DOHH2 (cell line): Measurements from ENCODE around the gene NUP98.

Experiments used
- H3F3A ChIP-seq: fragments of 200-600 bp; sonication (generic), shearing (Covaris generic); 2 replicates; pipeline ENCODE4 v1.6.0; 2016; ENCODE audit warnings: antibody characterized with exemption, mild to moderate bottlenecking; ENCODE audit not compliant: control insufficient read depth, insufficient read depth
- H3K27ac ChIP-seq: fragments of 200-600 bp; sonication (generic); 2 replicates; pipeline ENCODE4 v1.5.1; 2014; ENCODE audit warnings: low read depth, mild to moderate bottlenecking, low read length, moderate library complexity
- H3K27me3 ChIP-seq: fragments of 200-600 bp; sonication (generic); 2 replicates; pipeline ENCODE4 v1.6.1; 2014; ENCODE audit warnings: mild to moderate bottlenecking, low read length, mixed read lengths; ENCODE audit not compliant: control insufficient read depth
- H3K36me3 ChIP-seq: fragments of 200-600 bp; sonication (generic); 2 replicates; pipeline ENCODE4 v1.6.1; 2014; ENCODE audit warnings: mild to moderate bottlenecking, low read length, moderate library complexity, mixed read lengths; ENCODE audit not compliant: control insufficient read depth
- H3K4me1 ChIP-seq: fragments of 200-600 bp; sonication (generic); 2 replicates; pipeline ENCODE4 v1.6.1; 2014; ENCODE audit warnings: mild to moderate bottlenecking, low read length, mixed read lengths; ENCODE audit not compliant: control insufficient read depth
- H3K4me2 ChIP-seq: fragments of 200-600 bp; sonication (generic); 2 replicates; pipeline ENCODE4 v1.6.0; 2014; ENCODE audit warnings: mild to moderate bottlenecking, low read length, moderate library complexity
- H3K4me3 ChIP-seq: fragments of 200-600 bp; sonication (generic); 2 replicates; pipeline ENCODE4 v1.5.1; 2014; ENCODE audit warnings: mild to moderate bottlenecking, low read length, mixed read lengths
- H3K79me2 ChIP-seq: fragments of 200-600 bp; sonication (generic); 2 replicates; pipeline ENCODE4 v1.6.1; 2014; ENCODE audit warnings: mild to moderate bottlenecking, low read length, mixed read lengths; ENCODE audit not compliant: control insufficient read depth
- H3K9me2 ChIP-seq: fragments of 200-600 bp; sonication (generic); replicated peaks from 2 replicates; pipeline ENCODE4 v1.6.1; 2014; ENCODE audit warnings: mild to moderate bottlenecking, low read length, mixed read lengths; ENCODE audit not compliant: control insufficient read depth
- H3K9me3 ChIP-seq: fragments of 200-600 bp; sonication (generic); 2 replicates; pipeline ENCODE4 v1.6.1; 2014; ENCODE audit warnings: antibody characterized with exemption, low read length, mixed read lengths; ENCODE audit not compliant: control insufficient read depth, insufficient read depth
- H4K20me1 ChIP-seq: fragments of 200-600 bp; sonication (generic); 2 replicates; pipeline ENCODE4 v1.6.0; 2014; ENCODE audit warnings: low read depth, mild to moderate bottlenecking, antibody characterized with exemption, low read length, moderate library complexity; ENCODE audit not compliant: control insufficient read depth, insufficient read depth
- EZH2phosphoT487 ChIP-seq: fragments of 200-600 bp; sonication (generic); IDR thresholded peaks from 2 replicates; pipeline ENCODE4 v1.6.1; 2017; ENCODE audit warnings: borderline replicate concordance, mild to moderate bottlenecking, antibody characterized with exemption, low read length, moderate library complexity, mixed read lengths
- TF ChIP-seq, protein P1 (sequence below): fragments of 200-600 bp; sonication (generic); IDR thresholded peaks from one replicate; pipeline ENCODE4 v1.5.1; 2014; ENCODE audit warnings: antibody characterized with exemption, mild to moderate bottlenecking, low read depth, low read length; ENCODE audit not compliant: poor library complexity, severe bottlenecking

NUP98 gene

DNA sequence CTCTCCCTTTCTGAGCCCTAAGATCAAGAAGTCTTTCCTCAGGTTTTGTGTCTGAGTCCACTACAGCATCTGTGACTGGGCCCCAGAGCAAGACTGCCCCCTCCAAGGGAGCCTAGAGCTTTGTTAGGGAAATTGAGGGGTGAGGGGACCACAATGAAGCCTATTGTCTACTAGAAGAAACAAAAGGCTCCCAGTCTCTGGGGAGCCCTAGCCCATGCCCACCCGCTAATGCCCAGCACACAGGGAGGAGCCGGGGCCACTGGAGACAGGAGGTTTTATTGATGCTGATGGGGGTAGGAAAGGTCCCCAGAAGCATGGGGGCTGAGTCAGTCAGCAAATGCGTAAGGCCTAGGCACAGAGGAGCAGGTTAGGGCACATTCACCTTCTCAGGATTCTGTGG, 29.4 kb upstream of the NUP98 start:
- Histone ChIP-seq H3K79me2 (peaks cover 18% of the 10 kb centered on the region), H4K20me1 (no peaks in the 10 kb centered on the region), H3K9me3 (no peaks in the 10 kb centered on the region), H3K9me2 (no peaks in the 10 kb centered on the region), H3K4me2 (no peak overlapping the region), H3F3A (no peaks in the 10 kb centered on the region), H3K27me3 (no peaks in the 10 kb centered on the region), H3K4me3 (no peak overlapping the region), H3K36me3 (peaks cover 52% of the 10 kb centered on the region), H3K27ac (no peak overlapping the region), H3K4me1 (no peaks in the 10 kb centered on the region)
- no peak for TF ChIP-seq EZH2phosphoT487
- TF ChIP-seq, protein P1, sequence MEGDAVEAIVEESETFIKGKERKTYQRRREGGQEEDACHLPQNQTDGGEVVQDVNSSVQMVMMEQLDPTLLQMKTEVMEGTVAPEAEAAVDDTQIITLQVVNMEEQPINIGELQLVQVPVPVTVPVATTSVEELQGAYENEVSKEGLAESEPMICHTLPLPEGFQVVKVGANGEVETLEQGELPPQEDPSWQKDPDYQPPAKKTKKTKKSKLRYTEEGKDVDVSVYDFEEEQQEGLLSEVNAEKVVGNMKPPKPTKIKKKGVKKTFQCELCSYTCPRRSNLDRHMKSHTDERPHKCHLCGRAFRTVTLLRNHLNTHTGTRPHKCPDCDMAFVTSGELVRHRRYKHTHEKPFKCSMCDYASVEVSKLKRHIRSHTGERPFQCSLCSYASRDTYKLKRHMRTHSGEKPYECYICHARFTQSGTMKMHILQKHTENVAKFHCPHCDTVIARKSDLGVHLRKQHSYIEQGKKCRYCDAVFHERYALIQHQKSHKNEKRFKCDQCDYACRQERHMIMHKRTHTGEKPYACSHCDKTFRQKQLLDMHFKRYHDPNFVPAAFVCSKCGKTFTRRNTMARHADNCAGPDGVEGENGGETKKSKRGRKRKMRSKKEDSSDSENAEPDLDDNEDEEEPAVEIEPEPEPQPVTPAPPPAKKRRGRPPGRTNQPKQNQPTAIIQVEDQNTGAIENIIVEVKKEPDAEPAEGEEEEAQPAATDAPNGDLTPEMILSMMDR, result no peak

GRCh38 chr11:3825473-3826154, 28.3 kb upstream of the NUP98 start:
- Histone ChIP-seq H3K4me1 (no peaks in the 10 kb centered on the region), H3K4me2 (no peak overlapping the region), H3K36me3 (peaks cover 45% of the 10 kb centered on the region), H3K9me3 (no peaks in the 10 kb centered on the region), H3K79me2 (peaks cover 7% of the 10 kb centered on the region), H3K9me2 (no peaks in the 10 kb centered on the region), H3K4me3 (no peak overlapping the region), H3F3A (no peaks in the 10 kb centered on the region), H3K27me3 (no peaks in the 10 kb centered on the region), H3K27ac (no peak overlapping the region), H4K20me1 (no peaks in the 10 kb centered on the region)
- TF ChIP-seq EZH2phosphoT487, result no peak
- TF ChIP-seq, protein P1, result no peak

DNA sequence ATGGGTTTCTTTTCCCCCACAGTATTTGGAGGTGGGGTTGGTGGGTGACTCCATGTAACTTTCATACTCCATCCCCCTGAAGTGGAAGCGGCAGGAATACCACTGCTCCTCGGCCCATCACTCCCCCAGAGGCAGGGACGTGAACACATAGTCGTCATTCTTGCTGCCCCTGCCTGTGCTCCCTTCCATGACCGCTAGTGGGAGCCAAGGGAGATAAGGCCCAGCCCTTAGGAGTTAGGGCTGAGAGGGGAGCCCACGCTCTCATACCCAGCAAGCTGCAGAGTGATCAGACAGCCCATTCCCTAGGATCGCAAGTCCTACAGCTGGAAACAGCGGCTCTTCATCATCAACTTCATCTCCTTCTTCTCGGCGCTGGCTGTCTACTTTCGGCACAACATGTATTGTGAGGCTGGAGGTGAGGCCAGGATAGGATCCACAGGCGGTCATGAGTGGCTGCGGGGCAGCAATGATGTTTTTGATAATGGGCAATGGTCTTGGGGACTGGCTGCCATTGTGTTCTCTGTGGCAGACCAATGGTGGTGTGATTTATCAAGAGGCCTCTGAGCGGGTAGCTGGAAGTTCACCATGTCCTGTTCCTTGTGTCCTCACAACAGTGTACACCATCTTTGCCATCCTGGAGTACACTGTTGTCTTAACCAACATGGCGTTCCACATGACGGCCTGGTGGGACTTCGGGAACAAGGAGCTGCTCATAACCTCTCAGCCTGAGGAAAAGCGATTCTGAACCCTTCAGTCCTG, 27.5 kb upstream of the NUP98 start:
- Histone ChIP-seq H3K36me3 (peaks cover 39% of the 10 kb centered on the region), H3K9me3 (no peaks in the 10 kb centered on the region), H3F3A (no peaks in the 10 kb centered on the region), H3K27ac (no peak overlapping the region), H3K4me3 (no peak overlapping the region), H3K4me2 (no peak overlapping the region), H3K4me1 (no peaks in the 10 kb centered on the region), H3K27me3 (no peaks in the 10 kb centered on the region), H4K20me1 (no peaks in the 10 kb centered on the region), H3K79me2 (peaks cover under 1% of the 10 kb centered on the region; the same call in 1 of the 2 replicates), H3K9me2 (no peaks in the 10 kb centered on the region)
- TF ChIP-seq, protein P1, result peak; percentile 95
- no peak for TF ChIP-seq EZH2phosphoT487
